NK-92 (cell line): ENCODE results near the gene TMEM178B.

Source experiments
- DNase-seq: peaks from one replicate; lab custom pipeline; 2025; ENCODE audit not compliant: unreplicated experiment; lab: John Stamatoyannopoulos, UW

TMEM178B gene

GRCh38 chr7:141349804-141350203, 275.9 kb downstream of the TMEM178B start:
- DNase-seq: no peak

- no peak for DNase-seq
Observed at GRCh38 chr7:141351175-141351574, 277.3 kb downstream of the TMEM178B start.

- DNase-seq: no peak
Observed at GRCh38 chr7:141352955-141353354, 279.1 kb downstream of the TMEM178B start.

GRCh38 chr7:141354251-141354650, 280.4 kb downstream of the TMEM178B start:
- no peak for DNase-seq

GRCh38 chr7:141355032-141355431, 281.2 kb downstream of the TMEM178B start:
- no peak for DNase-seq

- DNase-seq: no peak
Observed at GRCh38 chr7:141356161-141356560, 282.3 kb downstream of the TMEM178B start.

GRCh38 chr7:141358386-141358785, 284.5 kb downstream of the TMEM178B start:
- DNase-seq: no peak

- no peak for DNase-seq
Observed at GRCh38 chr7:141359262-141359661, 285.4 kb downstream of the TMEM178B start.

- no peak for DNase-seq
Observed at GRCh38 chr7:141359740-141360415, 286.0 kb downstream of the TMEM178B start.

GRCh38 chr7:141360416-141360760, 286.5 kb downstream of the TMEM178B start:
- DNase-seq: no peak

- no peak for DNase-seq
Observed at GRCh38 chr7:141360803-141361202, 286.9 kb downstream of the TMEM178B start.

- no peak for DNase-seq
Observed at GRCh38 chr7:141361479-141361878, 287.6 kb downstream of the TMEM178B start.

- DNase-seq: no peak
Observed at GRCh38 chr7:141361960-141362359, 288.1 kb downstream of the TMEM178B start.

- DNase-seq: no peak
Observed at GRCh38 chr7:141362580-141363435, 288.9 kb downstream of the TMEM178B start.

- no peak for DNase-seq
Observed at GRCh38 chr7:141363748-141364147, 289.9 kb downstream of the TMEM178B start.

- DNase-seq: no peak
Observed at GRCh38 chr7:141366091-141366621, 292.3 kb downstream of the TMEM178B start.

- DNase-seq: no peak
Observed at GRCh38 chr7:141369422-141369821, 295.6 kb downstream of the TMEM178B start.

GRCh38 chr7:141370178-141370577, 296.3 kb downstream of the TMEM178B start:
- no peak for DNase-seq

GRCh38 chr7:141370650-141371049, 296.8 kb downstream of the TMEM178B start:
- no peak for DNase-seq

- no peak for DNase-seq
Observed at GRCh38 chr7:141374425-141374824, 300.6 kb downstream of the TMEM178B start.

GRCh38 chr7:141375442-141375841, 301.6 kb downstream of the TMEM178B start:
- DNase-seq: no peak

GRCh38 chr7:141377906-141378305, 304.0 kb downstream of the TMEM178B start:
- no peak for DNase-seq
